HPDE6-E6E7 (cell line): ENCODE measurements around the gene ATP6AP1.
A peak's percentile ranks its signal among the peaks of the same experiment; 100 is the strongest.

Experiments used
- DNase-seq: peaks from one replicate; pipeline ENCODE4 v3.0.0; 2011; ENCODE audit warnings: missing footprints; ENCODE audit errors: extremely low spot score

The ATP6AP1 gene

DNA sequence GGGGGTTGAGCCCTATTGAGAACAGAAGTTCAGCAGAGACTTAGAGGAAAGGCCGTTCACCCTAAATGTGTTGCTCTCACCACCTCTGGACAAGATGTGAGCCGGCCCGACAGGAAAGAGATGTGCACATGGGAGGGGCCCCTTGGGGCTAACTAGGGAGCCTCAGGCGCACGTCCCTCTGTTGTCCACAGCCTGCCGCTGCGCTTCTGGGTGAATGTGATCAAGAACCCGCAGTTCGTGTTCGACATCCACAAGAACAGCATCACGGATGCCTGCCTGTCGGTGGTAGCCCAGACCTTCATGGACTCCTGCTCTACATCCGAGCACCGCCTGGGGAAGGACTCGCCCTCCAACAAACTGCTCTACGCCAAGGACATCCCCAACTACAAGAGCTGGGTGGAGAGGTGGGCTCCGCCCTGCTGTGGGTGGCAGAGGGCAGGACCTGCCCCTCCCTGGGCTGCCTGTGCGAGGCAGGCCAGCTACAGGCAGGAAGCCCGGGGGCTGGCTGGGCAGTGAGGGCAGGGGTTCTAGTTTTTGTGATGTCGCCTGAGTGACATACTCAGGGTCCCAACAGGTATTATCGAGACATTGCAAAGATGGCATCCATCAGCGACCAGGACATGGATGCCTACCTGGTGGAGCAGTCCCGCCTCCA lies 42.6 kb downstream of the ATP6AP1 start:
- DNase-seq = no peak

DNA sequence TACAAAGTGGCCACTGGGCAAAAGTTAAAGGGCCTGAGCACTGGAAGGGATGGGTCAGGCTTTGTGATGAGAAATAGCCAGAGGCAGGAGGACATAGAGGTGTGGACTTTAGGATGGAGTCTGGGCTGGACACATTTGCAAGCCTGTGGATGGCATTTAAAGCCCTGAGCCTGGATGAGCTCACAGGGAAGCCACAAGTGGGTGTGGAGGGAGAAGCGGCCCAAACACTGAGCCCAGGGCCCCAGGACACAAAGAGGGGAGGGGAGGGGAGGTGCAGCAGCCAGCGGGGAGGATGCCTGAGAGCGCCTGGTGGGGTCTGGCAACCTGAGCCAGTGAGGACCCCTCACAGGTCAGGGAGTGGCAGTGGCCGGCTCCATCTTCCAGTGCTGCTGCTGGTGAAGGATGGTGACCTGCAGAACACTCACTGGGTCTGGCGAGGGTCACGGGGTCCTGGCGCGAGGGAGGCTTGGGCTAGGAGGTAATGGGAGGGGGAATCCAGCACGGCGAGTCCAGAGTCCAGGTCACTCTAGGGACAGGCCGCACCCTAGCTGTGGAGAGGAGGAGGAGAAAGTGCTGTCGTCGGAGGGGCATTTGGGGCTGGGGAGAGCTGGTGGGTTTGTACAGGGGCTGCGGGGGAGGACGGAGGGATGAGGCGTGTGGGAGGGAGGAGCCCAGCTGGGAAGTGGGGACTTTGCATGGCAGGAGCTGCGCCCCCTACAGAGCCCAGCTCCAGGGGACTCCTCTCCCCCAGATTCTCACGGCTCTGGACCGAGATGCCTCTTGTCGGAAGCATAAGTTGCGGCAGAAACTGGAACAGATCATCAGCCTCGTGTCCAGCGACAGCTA lies 43.6 kb downstream of the ATP6AP1 start:
- DNase-seq = no peak

DNA sequence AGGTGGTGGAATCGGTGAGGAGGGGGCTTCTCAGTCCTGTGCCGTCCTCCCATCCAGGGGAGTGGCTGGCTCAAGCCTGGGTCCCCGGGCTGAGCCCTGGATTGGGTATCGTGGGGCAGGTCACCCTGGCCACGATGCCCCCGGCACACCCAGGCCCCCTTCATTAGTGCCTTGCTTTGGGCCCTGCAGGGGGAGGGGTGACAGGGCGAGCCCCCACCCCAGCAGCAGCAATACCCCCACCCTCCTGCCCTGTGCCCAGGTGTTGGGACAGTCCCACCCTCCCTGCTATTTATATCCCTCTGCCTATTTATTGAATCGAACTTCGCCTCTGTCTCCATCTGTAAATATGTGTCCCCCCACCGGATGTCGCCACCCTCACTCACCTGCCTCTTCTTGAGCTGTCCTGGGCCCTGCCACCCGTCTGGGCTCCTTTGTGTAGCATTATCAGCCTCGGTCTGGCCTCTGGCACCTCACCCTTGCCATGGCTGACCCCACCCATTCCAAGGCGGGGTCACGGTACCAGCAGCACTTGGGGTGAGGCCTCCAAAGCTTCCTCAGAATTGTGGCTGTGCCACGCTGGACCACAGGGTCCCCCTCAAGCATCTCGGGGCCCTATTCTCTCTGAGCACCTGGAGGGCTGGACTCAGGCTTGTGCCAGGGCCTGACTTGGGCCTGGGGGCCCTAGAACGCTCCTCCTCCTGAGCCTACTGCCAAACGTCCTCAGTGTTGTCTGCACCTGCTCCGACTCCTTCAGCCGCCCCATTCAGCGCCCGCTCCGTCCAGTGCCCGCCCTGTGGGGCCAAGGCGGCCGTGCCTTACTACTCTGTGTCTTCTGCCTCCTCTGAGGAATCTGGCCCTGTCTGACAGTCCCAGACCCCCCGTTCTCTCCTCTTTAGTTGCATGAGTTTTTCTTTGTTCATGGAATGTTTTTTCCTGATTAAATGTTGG lies 44.5 kb downstream of the ATP6AP1 start:
- no peak for DNase-seq

- no peak for DNase-seq
Measured at GRCh38 chrX:154473683-154474082, 45.2 kb downstream of the ATP6AP1 start.

GRCh38 chrX:154476821-154477220 lies 48.3 kb downstream of the ATP6AP1 start:
- DNase-seq = no peak

- no peak for DNase-seq
Measured at GRCh38 chrX:154477891-154478477, 49.5 kb downstream of the ATP6AP1 start.

DNA sequence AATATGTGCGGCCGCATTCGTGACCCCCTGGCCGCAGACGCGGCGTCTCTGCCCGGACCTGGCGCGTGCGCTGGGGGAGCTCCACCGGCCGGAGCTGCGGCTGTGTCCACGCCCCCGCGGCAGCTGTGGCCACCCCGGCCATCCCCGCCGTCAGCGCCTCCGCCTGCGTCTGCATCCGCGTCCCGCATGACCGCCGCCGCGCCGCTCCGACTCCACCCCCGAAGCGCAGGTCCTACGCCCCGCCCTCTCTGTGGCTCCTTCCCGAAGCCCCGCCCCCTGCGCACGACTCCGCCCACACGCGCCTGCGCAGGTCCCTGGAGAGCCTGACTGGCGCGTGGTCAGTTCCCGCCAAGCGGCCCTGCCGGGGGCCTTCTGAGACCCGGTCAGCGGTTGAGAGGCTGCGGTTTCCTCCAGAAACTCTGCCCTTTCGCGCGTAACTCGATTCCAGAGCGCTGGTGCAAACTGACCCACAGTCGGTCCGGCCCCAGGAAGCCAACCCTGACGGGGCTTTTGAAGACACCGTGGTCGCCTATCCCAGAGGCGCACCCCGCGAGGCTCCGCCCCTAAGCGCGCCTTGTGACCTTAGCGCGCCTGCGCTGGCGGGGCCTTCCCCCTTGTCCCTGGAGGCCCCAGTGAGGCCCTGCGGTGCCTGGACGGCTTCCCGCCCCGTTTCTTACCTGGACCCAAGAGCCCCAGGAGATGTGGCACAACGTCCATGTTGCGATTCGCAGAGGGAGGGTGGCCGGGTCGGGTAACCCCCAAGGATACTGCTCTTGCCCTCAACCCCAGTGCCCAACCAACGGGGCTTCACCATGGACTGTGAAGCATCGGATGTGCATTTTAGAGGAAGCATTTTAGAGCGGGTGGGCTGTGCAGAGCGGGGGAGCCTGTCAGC lies 50.5 kb downstream of the ATP6AP1 start, which contains the start of gene LAGE3:
TSS of gene LAGE3 (minus strand) at position 554 of the 895 bp plus-strand sequence. CDS start at position 188, 366 bp downstream.
- peak; percentile 95 for DNase-seq

- DNase-seq = no peak
Measured at GRCh38 chrX:154481195-154481594, 52.7 kb downstream of the ATP6AP1 start.

GRCh38 chrX:154481911-154482601 lies 53.6 kb downstream of the ATP6AP1 start:
- no peak for DNase-seq

DNA sequence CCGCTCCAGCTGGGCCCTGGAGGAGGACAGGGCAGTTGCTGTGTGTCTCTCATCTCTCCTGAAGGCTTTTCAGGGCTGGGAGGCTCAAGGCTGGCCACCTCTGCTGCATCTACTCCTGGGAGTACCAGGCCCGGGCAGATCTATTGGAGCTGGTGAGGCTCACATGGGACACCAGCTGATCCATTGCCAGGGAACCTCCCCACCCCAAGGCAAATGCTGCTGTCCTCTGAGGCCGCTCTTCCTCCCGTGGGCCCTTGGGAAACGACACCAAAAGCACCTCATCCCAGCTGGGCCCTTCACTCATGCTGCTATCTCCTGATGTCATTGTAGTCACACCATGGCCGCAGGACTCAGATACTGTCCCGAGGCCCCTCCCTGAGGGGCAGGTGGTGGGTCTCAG lies 54.3 kb downstream of the ATP6AP1 start:
- DNase-seq = no peak

- no peak for DNase-seq
Measured at GRCh38 chrX:154483325-154483724, 54.8 kb downstream of the ATP6AP1 start.

DNA sequence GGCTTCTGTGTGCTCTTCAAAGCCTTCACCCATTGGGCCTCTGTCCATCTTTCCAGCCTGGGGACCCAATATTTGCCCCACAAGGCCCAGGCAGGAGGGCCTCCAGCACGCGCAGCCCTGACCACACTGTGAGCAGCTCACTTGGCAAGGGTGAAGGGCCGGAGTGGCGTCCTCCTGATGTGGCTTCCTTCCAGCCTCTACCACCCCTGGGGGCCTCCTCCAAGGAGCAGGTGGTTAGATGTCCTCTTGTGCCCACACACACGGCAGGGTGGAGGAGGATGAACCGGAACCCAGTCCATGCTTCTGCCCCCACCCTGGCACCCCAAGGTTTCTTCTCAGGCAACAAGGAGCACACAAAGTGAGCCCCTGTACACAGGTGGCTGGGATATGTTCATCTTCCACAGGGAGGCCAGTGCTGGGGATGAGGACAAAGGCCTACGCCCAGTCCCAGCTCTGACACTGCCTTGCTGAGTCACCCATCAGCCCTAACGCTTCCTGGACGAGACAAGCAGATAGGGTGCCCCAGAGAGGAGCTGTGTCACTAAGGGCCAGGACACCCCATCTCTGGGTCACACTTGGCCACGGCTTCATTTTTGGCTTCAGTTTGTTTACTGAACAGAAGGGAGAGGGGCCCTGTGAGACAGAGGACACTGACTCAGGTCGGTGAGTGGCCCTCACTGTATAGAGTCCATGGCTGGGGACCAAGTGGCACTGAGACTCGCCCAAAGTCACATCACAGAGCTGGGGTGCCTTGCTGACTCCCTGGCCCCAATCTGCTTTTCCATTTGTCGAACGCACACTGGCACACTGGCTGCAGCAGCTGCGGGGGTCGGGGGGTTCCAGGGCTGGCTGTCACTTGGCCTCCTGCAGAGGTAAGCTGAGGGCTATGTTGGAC lies 56.0 kb downstream of the ATP6AP1 start:
- peak; percentile 46 for DNase-seq

- DNase-seq = no peak
Measured at GRCh38 chrX:154485150-154486051, 56.9 kb downstream of the ATP6AP1 start.

GRCh38 chrX:154486052-154486395 lies 57.5 kb downstream of the ATP6AP1 start:
- DNase-seq = no peak
